Mucosa of descending colon (tissue), 3 donors: Measurements from ENCODE around the gene TEX101. TPM values are rescaled to one million over a fixed set of nuclear protein-coding genes. Genes with fewer than 3 reads are reported as not detected.
"Not testable (repeated sequence)": the region's sequence is repeated elsewhere in the genome, so short reads cannot be mapped to it uniquely, and the experiment has no call there.

ENCODE experiments used
- ATAC-seq: fragments of 200-7000 bp; cut with Tn5 transposase; one replicate; pipeline ENCODE4 v1.9.1; 2020; ENCODE audit warnings: mild to moderate bottlenecking, moderate library complexity
- DNase-seq, 3 donors: peaks; one replicate each; pipeline ENCODE4 v3.0.0-alpha.2; 2020
- H3K36me3 ChIP-seq: fragments of 200-600 bp; one replicate; pipeline ENCODE4 v1.8.0; 2021; ENCODE audit warnings: low read depth, mild to moderate bottlenecking
- H3K4me1 ChIP-seq: fragments of 200-600 bp; one replicate; pipeline ENCODE4 v1.8.0; 2021; ENCODE audit warnings: low read depth, mild to moderate bottlenecking
- H3K4me3 ChIP-seq: fragments of 200-600 bp; one replicate; pipeline ENCODE4 v1.8.0; 2021; ENCODE audit warnings: mild to moderate bottlenecking
- H3K9me3 ChIP-seq: fragments of 200-600 bp; one replicate; pipeline ENCODE4 v1.8.0; 2021; ENCODE audit warnings: mild to moderate bottlenecking
- intact Hi-C, 2 donors: fragments of 100-400 bp; cut with DNase I in 1 of 2; cut with micrococcal nuclease in 1 of 2; formaldehyde crosslinking; loops; one replicate each; pipeline versions ENCODE4 v1.11.0 to v1.11.1; 2022; cut with DNase I, micrococcal nuclease
- total RNA-seq, 3 donors: library from RNA; stranded (reverse); fragmentation: NEBNext Ultra II Directional in 2 of 3; extraction: Animal tissue kit (Norgen Biotek cat#: 25700) in 2 of 3; gene quantifications; one replicate each; pipeline versions ENCODE4 v1.2.1 to v1.2.4, GENCODE V29; 2021 to 2023
- TF ChIP-seq, protein P1 (sequence below): fragments of 200-600 bp; IDR thresholded peaks from one replicate; pipeline ENCODE4 v1.8.0; 2022; ENCODE audit warnings: antibody characterized with exemption, mild to moderate bottlenecking
- donor health status: DM: no; HTN: no; CAD: no; lungs with moderate emphysema.
- donor health status: DM: no; HTN: no; CAD: no.
- donor health status: DM: no; HTN: yes; CAD: no.

TEX101 gene
- total RNA-seq, 3 donors from 2014 or later: 0.35 TPM; not detected in 2

DNA sequence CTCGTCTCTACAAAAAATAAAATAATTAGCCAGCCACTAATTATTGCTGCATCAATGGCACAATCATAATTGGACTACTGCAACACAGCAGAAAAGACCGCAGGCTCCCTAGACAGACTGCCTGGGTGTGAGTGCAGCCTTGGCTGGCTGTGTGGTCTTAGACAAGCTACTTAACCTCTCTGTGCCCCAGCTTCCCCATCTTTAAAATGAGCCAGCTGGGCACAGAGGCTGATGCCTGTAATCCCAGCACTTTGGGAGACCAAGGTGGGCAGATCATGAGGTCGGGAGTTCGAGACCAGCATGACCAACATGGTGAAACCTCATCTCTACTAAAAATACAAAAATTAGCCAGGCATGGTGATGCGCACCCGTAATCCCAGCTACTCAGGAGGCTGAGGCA is 19.0 kb downstream of the TEX101 start:
- H3K4me1 ChIP-seq: peaks cover 11% of the 10 kb centered on the region
- no peak for ATAC-seq
- no peak overlapping the region for H3K4me3 ChIP-seq
- intact Hi-C loops: no loop called here
- DNase-seq: no peak
- TF ChIP-seq, protein P1, sequence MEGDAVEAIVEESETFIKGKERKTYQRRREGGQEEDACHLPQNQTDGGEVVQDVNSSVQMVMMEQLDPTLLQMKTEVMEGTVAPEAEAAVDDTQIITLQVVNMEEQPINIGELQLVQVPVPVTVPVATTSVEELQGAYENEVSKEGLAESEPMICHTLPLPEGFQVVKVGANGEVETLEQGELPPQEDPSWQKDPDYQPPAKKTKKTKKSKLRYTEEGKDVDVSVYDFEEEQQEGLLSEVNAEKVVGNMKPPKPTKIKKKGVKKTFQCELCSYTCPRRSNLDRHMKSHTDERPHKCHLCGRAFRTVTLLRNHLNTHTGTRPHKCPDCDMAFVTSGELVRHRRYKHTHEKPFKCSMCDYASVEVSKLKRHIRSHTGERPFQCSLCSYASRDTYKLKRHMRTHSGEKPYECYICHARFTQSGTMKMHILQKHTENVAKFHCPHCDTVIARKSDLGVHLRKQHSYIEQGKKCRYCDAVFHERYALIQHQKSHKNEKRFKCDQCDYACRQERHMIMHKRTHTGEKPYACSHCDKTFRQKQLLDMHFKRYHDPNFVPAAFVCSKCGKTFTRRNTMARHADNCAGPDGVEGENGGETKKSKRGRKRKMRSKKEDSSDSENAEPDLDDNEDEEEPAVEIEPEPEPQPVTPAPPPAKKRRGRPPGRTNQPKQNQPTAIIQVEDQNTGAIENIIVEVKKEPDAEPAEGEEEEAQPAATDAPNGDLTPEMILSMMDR: no peak
- no peaks in the 10 kb centered on the region for H3K9me3 ChIP-seq
- no peaks in the 10 kb centered on the region for H3K36me3 ChIP-seq

DNA sequence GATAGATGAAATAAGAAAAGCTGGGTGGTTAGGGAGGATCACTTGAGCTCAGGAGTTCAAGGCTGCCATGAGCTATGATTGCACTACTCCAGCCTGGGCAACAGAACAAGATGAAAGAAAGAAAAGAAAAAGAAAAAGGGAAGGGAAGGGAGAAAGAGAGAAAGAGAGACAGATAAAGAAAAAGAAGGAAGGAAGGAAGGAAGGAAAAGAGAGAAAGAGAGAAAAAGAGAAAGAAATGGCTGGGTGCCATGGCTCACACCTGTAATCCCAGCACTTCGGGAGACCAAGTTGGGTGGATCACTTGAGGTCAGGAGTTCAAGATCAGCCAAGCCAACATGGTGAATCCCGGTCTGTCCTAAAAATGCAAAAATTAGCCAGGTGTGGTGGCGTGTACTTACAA is 21.1 kb downstream of the TEX101 start:
- Histone ChIP-seq H3K36me3 (no peaks in the 10 kb centered on the region), H3K4me1 (peaks cover 9% of the 10 kb centered on the region), H3K4me3 (no peak overlapping the region), H3K9me3 (no peaks in the 10 kb centered on the region)
- intact Hi-C loops: no loop called here
- no peak for ATAC-seq
- TF ChIP-seq, protein P1: no peak
- no peak for DNase-seq

DNA sequence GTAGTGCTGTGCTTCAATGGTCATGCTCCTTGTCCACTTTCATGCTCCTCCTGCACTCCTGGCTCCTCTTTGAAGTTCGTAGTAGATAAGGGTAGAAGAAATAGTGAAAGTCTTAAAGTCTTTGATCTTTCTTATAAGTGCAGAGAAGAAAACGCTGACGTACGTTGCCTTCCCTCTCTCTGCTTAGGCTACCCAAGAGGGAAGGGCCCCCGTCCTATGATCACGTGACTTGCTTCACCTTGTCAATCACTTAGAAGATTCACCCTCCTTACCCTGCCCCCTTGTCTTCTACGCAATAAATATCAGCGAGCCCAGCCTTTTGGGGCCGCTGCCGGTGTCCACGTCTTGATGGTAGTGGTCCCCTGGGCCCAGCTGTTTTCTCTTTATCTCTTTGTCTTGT is 22.6 kb downstream of the TEX101 start:
- H3K9me3 ChIP-seq, H3K4me1 ChIP-seq, H3K4me3 ChIP-seq, H3K36me3 ChIP-seq, ATAC-seq, DNase-seq, intact Hi-C loops: not testable (repeated sequence)

DNA sequence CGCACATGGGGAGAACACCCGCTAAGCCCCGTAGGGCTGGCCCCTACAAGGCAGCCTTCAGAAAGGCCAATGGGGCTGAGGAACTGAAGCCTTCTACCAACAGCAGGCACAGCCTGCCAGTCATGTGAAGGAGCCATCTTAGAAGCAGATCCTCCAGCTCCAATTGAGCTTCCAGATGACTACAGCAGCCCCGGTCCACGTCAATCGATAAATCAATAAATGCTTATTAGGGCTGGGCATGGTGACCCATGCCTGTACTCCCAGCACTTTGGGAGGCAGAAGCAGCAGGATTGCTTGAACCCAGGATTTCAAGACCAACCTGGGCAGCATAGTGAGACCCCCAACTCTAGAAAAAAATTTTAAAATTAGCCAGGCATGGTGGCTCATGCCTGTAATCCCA is 23.0 kb downstream of the TEX101 start:
- TF ChIP-seq, protein P1: no peak
- peaks cover 9% of the 10 kb centered on the region for H3K4me1 ChIP-seq
- intact Hi-C loops: no loop called here
- no peak overlapping the region for H3K4me3 ChIP-seq
- no peaks in the 10 kb centered on the region for H3K36me3 ChIP-seq
- no peaks in the 10 kb centered on the region for H3K9me3 ChIP-seq
- ATAC-seq (no peak), DNase-seq (no peak)

DNA sequence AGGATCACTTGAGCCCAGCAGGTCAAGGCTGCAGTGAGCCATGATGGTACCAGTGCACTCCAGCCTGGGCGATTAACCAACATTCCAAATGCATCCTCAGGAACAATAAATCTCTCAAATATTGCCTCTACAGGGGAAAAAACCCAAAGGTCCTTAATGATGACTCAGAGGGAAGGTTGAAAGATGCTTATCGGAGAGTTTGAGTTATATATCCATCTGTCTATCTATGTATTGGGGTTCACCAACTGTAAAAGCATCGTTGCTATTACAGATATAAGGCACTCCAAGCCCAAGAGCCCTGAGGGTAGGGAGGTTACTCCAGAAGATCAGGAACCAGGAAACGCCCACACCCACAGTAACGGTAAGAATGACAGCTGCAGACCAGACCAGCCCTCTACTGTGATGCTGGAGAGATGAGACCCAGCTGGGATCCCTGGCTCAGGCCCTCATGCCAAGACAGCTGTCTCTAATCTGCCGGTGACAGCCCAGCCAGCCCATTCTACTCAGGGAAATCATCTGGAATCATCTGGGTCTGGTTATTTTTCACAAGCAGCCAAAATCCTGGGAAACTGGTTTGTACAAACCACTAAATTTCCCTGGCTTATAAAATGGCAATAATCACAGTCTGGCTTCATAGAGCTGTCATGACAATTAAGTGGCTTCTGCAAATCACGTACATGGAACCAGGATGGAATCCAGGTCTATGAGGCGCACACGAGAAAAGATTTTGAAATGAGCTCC is 23.8 kb downstream of the TEX101 start:
- H3K9me3 ChIP-seq: no peaks in the 10 kb centered on the region
- H3K36me3 ChIP-seq: no peaks in the 10 kb centered on the region
- TF ChIP-seq, protein P1: no peak
- ATAC-seq (peak; percentile 64), DNase-seq (peak; percentile 53 to 62 (median 57))
- no peak overlapping the region for H3K4me3 ChIP-seq
- intact Hi-C loops: no loop called here
- H3K4me1 ChIP-seq: peaks cover 9% of the 10 kb centered on the region

DNA sequence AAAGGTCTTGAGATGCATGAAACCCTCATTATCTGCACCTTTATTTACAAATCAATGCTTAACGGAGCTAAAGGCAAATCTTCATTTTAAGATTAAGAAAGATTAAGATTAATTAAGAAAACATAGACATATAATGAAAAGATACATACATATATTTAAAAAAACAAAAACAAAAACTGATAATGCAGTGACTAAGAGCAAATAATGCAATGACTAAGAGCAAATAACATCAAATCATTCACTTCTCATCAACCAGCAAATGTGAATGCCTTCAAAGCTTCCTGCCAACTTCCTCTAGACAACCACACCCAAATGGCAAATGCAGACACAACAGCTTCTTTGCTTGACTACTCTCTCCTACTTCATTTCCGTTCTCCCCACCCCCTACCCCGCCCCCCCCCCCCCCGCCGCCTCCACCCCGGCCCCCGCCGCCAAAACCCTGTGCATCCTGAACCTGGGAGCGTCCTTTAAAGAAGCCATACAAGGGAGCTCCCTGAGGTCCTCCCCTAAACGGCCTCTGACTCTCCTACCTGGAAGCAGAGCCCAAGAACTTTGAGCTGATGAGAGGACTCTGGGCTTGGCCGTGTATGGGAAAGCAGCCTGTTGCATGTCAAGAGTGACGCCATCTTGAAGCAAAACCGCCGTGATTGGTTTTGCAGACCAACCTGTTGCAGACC is 24.5 kb downstream of the TEX101 start:
- ATAC-seq (peak; percentile 93), DNase-seq (no peak)
- TF ChIP-seq, protein P1: no peak
- Histone ChIP-seq H3K4me3 (no peak overlapping the region), H3K4me1 (peaks cover 9% of the 10 kb centered on the region), H3K36me3 (no peaks in the 10 kb centered on the region), H3K9me3 (no peaks in the 10 kb centered on the region)
- intact Hi-C loops: no loop called here
